Measurements from ENCODE around the gene BABAM2.
"Not testable (repeated sequence)": the region's sequence is repeated elsewhere in the genome, so short reads cannot be mapped to it uniquely, and the experiment has no call there.

BABAM2 gene

DNA sequence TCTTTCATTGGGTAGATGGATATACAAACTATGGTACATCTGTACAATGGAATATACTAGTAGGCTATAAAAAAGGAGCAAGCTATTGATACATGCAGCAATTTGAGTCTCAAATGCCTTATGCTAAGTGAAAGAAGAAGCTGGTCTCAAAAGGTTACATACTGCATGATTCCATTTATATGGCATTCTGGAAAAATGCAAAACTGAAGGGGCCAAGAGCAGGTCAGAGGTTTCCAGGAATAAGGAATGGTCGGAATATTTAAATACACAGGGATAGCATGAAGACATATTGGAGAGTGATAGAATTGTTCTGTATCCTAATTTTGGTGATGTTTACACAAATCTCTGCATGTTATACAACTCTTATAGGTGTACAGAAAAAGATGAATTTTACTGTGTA lies 85.8 kb downstream of the BABAM2 start:
- no peak for DNase-seq

DNA sequence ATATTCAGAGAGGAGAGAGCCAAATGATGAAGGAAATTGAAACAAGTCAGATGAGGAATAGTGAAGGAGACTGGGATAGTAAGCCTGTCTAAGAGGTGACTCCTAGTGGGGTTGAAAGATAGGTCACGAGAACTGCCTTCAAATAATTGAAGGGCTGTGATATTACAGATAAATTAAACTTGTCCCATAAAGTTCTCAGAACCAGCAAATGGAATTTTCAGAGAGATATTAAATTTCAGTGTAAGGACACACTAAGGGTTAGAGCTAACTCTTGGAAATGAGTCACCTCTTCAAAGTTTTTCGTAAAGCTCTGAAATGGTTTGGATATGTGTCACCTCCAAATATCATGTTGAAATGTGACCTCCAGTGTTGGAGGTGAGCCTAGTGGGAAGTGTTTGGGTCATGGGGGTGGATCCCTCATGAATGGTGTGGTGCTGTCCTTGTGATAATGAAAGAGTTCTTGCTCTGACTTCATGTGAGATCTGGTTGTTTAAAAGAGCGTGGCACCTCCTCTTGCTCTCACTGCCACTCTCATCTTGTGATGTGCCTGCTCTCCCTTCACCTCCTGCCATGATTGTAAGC lies 87.3 kb downstream of the BABAM2 start:
- DNase-seq: no peak

DNA sequence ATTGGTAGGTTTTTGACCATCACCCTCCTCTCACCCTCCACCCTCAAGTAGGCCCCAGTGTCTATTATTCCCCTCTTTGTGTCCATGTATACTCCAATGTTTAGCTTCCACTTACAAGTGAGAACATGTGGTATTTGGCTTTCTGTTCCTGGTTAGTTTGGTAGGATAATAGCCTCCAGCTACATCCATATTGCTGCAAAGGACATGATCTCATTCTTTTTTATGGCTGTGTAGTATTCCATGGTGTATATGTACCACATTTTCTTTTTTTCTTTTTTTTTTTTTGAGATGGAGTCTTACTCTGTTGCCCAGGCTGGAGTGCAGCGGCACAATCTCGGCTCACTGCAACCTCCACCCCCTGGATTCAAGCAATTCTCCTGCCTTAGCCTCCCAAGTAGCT lies 88.2 kb downstream of the BABAM2 start:
- DNase-seq: not testable (repeated sequence)

DNA sequence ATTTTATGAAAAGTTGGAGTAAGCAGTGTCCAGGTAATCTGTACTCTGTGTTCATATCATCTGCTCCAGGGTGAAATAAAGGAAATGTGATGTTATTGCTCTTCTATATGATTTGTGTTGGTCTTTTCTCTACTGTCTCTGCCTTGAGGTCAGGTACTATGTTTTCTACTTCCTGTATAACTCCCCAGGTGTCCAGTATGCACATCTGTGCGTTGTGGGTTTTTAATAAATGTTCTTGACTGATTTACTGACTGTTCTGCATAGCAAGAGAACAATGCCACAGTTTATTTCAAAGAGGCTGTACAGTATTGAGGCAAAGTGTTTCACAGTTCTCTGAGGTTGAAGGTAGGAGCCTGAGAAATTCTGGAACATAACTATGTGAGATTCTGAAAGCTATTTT lies 89.7 kb downstream of the BABAM2 start:
- no peak for DNase-seq

DNA sequence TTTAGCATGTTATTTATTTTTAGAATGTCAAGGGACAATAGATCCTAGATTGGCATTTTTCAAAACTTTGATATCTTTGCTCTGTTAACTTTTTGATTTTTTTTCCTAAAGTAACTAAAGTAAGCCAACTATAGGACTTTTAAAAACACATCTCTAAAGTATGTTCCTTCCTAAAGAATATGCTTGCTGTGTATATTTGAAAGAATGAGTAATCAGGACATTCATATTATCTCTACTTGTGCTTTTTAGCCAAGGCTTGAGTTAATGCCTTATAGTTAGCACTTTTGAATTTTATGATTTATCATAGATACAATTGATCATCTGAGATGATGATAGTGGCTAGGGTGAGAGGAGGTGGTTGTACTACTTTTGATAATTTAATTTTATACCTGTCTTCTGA lies 93.6 kb downstream of the BABAM2 start:
- no peak for DNase-seq

DNA sequence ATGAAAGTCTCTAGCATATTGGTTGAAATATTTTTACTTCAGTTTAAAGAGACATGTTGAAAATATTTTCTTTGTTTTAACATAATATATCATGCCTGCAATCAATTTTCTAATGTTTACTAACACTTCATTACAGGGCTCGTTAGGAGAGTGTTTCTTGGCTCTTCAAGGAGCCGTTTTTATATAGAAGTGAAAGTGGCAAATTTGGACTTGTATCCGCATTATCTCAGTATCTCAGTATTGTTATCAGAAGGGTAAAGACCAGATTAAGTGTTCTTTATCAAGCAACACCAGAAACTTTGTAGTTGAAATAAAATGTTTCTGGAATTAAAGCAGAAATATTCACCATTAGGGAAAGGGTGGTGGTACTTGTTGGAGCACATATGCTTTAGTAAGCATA lies 97.8 kb downstream of the BABAM2 start:
- no peak for DNase-seq

DNA sequence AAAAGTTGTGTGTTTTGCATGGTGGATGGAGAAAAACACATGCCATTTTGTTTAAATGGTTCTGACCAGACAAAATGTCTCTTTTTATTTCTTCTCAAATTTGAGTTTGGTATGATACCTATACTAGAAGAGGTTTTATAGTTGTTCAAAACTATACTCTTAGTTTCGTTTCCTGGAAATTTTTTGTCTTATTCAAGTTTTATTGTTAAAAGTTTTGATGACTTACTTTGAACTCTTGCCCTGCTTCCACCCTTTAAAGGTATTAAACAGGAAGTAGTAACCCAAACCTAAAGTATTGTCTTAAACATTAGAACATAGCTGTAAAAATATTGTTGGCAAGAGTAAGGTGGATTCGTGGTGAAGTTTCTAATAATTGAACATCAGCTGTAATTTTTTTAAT lies 98.2 kb downstream of the BABAM2 start:
- no peak for DNase-seq

DNA sequence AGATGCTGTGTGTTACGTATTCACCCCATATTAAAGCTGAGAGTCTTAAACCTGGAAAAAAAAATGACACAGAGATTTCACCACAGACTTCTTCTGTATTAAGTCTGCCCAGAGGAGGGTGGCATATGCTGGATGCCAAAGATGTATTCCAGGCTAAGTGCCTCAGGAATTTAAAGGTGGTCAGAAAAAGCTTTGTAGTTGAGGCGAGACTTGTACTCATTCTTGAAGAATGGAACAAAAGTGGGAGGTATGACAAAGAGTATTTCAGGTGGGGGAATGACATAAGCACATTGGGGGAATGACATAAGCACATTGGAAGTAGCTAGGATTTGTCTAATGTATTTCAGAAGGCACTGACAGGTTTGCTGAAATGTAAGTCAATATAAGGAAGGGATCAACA lies 98.6 kb downstream of the BABAM2 start:
- DNase-seq: no peak

DNA sequence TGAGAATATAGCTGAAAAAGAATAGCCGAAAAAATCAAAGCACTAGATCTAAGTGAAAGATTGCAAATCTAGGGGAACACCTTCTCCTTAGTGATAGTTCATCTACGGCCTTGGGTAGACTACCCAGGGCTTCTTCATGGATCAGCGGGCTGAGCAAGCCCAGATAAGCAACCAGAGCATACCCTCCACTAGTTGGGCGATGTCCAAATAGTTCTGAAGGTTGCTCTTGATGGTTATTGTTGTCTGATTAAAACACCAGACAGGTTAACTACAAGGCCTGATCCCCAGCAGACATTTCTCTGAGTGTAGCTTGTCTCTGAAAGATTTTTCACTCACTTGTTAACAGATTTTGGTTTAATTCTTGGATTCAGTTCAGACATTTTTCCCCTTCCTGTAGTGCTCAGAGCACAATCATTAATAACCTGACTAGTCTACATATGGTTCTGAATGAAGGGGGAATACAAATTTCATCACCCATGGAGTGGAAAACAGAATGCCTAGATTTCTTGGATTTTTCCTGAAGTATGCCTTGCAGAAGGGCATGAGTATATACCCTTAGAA lies 99.6 kb downstream of the BABAM2 start:
- no peak for DNase-seq

DNA sequence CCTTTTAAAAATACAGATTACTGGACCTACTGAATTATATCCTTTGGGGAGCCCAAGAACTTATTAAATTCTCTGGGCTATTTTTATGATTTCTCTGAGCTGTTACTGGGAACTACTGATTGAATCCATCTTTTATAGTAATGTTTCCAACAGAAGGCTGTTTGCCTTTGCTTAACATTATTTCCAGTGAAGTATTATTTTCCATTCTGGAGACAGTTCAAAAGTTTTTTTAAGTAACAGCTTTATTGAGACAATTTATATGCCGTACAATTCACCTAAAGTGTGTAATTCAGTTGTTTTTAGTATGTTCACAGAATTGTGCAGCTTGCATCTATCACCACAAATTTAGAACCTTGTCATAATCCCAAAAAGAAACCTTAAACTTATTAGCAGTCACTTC lies 100.6 kb downstream of the BABAM2 start:
- DNase-seq: no peak

DNA sequence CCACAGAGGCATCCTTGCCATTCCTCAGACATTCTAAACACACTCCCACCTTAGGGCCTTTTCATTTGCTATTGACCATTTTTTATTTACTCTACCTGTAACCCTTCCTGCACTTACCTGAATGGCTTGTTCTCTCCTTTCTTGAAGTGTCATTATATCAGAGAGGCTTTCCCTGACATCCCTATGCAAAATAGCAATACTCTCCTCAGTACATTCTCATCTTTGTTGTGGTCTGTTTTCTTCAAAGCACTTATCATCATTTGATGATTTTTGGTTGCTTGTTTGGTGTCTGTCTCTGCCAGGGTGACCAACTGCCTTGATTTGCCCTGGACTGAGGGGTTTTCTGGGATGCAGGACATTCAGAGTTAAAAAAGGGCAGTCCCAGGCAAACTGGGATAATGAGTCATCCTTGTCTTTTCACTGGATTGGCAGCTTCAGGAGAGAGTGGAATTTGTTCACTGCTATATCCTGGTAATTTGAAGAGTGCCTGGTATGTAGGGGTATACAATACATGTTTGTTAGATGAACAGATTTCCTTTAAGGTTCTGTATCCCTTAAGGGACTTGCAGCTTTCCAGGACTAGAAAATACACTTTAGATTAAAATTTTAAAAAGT lies 102.4 kb downstream of the BABAM2 start:
- DNase-seq: no peak

DNA sequence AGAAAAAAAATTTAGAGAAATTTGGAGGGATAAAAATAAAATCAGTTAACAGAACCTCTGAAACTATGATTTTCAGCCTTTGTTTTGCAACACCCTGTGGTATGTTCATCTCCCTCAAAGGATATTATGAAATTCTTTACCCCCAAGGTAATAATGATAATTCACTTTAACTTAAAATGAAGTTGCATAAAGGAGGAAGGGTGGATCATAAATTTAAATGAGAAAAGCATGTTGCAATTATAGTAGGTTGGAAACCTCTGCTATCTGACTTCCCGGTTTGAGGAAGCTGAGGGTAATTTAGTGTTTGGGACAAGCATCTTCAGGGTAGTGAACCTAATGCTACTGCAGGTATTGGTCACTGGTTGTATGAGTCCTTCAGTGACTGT lies 102.9 kb downstream of the BABAM2 start:
- no peak for DNase-seq

DNA sequence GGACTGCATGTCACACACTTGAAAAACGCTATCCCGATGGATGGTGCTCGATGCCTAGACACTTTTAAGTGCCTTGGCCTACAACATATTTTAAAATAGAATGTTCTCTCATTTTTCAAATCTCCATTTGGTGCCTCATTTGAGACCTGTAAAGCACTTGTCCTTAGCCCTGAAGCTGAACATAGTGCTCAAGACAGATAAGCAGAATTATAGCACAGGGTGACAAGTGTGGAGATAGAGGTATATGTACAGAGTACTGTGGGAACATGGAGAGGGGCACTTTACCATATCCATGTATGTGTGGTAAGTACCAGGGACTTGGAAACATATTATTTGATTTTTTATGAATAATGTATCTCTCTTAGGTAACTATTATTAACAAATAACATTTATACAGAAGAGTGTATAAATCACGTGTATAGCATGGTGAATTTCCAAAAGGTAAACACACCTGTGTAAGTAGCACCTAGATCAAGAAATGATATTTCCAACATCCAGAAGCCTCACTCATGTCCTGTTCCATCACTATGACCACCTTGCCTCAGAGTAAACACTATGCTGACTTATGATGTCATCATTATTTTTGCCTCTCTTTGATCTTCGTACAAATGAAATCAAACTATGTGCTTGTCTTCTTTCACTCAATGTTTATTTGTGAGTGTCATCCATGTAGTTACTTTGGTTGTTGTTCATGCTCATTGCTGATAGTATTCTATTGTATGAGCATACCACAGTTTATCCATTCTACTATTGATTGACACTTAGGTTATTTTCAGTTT lies 103.6 kb downstream of the BABAM2 start:
- no peak for DNase-seq

DNA sequence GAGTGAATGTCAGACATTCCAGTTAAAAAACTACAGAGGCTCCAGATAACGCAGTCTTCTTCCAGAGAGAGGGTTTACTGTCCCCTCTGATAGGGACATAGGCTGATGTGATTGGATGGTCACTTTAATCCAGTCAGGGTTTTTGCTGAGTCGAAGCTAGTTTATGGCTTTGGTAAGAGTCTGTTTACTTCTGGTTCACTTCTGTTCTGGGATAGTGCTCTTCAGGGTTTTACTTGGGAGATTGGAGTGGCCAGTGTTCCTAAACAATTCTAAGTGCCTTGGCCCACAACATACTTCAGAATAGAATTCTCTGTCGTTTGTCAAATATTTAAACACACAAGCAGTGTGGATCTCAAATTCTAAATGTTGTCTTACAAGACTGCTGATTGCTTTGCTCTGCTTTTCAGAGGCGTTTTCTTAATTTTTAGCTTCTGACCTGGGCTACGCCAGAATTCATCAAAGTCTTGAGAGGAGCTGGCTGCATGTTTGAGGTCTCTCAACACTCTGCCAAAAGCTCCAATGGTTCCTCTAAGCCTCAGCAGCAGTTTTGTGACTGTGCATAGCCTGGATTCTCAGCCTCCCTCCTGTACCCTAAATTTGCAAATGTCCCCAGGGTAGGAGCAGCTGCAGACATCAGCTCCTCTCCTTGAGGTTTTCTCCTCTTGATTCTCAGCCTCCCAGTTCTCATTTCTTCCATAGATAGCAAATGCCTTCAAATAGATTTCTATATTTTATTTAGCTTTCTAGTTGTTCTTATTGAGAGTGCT lies 105.8 kb downstream of the BABAM2 start:
- DNase-seq: no peak

DNA sequence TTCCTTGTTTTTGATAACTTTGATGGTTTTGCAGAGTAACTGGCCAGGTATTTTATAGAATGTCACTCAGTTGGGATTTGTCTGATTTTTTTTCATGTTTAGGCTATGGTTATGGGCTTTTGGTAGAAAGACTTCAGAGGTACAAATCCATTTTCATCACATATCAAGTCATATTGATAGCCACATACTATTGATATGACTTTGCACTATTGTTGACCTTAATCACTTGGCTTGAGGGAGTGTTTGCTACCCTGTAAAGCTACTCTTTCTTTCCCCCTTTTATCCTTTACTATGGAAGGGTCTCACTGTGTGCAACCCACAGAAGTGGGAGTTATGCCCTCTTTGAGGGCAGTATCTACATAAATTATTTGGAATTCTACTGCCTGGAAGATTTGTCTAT lies 109.8 kb downstream of the BABAM2 start:
- no peak for DNase-seq

DNA sequence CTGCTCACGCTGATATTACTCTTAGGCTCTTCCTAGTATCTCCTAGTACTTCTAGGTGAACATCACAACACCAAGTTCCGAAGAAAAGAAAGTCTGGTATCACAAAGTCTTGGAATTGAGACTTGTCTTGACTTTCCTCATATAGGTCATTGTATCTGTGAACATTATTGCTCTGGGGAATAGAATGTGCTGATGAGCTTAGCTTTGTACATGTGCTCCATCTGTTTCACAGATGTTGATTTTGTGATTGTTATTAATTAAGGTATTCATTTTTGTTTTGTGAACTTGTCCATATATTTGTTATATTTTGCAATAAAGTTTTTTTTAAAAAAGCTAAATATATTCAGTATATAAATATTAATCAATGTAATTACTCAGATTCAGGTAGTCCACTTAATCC lies 111.7 kb downstream of the BABAM2 start:
- no peak for DNase-seq

DNA sequence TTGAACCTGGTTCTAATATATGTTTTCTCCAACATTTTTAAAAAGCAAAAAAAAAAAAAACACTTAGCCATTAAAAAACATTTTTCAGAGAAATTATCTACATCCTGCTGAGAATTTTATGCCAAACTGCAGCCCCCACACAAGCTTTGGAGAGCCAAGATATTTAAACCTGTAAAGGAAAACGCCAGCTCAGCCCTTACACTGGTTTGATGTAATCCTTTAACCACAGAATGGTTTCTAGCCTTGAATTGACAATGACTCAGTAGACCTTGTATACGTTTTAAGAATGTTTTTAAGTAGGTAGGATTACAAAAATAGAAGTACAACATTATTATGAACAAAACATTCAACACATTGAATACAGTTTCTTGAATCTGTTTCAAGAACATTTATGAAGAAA lies 113.6 kb downstream of the BABAM2 start:
- DNase-seq: no peak

DNA sequence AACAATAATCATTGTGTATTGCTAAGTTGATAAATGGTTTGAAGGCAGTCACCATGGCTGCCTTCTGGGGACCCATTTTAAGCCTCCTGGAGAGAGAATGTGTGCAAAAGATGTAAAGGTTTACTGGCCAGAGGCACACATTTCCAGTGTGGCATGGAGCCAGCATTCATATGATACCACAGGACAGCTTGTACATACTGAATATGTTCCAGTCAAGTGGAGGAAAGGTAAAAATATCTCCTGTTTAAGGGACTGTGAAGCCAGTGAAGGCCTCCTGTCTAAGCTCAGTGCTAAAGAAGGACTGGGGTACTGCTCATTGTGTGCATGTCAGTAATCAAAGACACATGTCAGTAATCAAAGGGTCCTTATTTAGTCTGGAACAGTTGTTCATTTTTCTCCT lies 119.2 kb downstream of the BABAM2 start:
- DNase-seq: no peak

DNA sequence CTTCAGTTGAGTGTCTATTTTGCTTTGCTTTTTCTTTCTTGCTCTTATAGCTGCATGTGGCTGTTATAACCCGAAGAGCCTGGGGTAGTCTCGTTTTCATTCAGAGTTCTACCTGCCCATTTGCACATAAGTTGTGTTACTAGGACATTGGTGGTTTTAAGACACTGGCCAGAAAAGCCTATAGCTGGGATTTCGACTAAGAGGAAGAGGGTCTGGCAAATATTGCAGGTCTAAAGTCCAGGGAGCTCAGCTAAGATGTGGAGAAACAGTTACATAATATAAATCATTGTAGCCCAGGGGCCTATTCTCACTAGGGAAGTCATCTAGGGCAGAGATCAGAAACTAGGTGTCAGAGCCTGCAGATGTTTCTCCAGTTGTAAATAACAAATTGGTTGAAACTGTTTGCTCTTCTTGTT lies 120.8 kb downstream of the BABAM2 start:
- no peak for DNase-seq

DNA sequence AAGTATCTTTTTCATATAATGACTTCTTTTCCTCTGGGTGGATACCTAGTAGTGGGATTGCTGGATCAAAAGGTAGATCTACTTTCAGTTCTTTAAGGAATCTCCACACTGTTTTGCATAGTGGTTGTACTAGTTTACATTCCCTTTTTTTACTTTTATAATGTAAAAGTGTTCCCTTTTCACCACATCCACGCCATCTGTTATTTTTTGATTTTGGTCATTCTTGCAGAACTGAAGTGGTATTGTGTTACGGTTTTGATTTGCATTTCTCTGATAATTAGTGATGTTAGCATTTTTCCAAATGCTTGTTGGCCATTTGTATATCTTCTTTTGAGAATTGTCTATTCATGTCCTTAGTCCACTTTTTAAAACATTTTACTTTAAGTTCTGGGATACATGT lies 127.9 kb downstream of the BABAM2 start:
- not testable (repeated sequence) for DNase-seq

DNA sequence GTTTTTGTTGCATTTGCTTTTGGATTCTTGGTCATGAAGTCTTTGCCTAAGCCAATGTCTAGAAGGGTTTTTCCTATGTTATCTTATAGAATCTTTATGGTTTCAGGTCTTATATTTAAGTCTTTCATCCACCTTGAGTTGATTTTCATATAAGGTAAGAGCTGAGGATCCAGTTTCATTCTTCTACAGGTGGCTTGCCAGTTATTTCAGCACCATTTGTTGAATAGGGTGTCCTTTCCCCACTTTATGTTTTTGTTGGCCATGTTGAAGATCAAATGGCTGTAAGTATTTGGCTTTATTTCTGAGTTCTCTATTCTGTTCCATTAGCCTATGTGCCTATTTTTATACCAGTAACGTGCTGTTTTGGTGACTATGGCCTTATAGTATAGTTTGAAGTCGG lies 129.0 kb downstream of the BABAM2 start:
- DNase-seq: not testable (repeated sequence)

DNA sequence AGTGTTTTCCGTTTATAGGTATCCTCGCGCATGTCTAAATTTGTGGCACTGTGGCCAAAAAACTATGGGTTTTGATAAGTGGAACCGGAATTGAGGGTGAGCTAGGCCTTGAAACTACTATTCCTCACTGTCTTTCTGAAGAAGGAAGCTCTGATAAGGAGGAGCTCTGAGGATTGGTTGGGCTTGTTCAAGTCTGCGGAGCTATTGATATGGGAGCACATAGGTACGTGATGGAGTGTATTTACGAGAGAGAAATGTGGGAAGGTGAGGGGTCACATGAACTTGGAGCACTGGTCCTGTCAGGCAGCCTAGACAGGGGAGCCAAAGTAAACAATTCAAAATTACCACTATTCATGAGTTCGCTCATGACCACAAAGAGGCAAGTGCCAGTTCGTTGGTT lies 131.4 kb downstream of the BABAM2 start:
- DNase-seq: no peak

DNA sequence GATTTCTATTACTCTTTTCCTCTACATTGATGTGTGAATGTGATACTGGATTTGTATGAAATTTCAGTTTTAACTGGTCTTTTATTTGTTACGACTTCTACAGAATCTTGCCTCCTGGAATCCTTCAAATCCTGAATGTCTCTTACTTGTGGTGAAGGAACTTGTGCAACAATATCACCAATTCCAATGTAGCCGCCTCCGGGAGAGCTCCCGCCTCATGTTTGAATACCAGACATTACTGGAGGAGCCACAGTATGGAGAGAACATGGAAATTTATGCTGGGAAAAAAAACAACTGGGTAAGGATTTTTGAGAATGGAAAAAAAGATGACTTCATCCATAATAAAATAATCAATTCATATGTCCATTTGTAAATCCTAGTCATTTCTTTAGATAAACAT lies 134.6 kb downstream of the BABAM2 start:
- no peak for DNase-seq
